Activated B cell treated with CpG ODN at 0.5 μM for 24 hours (primary cell): ENCODE measurements around the gene KLF5. TPM values are rescaled to one million over a fixed set of nuclear protein-coding genes. Genes with fewer than 3 reads are reported as not detected.

Experiments used
- ATAC-seq: fragments of 200-7000 bp; cut with Tn5 transposase; one replicate; pipeline ENCODE4 v1.10.0; 2021; ENCODE audit warnings: low read depth, mild to moderate bottlenecking, moderate library complexity
- CTCF ChIA-PET: fragments of 350-600 bp; sonication (Branson Sonifier 250); formaldehyde crosslinking; loops from one replicate; lab custom pipeline; 2021; ENCODE audit warnings: antibody characterized with exemption; lab: Charles Lee
- POLR2A ChIA-PET: fragments of 350-600 bp; sonication (Branson Sonifier 250); formaldehyde crosslinking; loops from one replicate; lab custom pipeline; 2021; ENCODE audit warnings: antibody characterized with exemption; lab: Charles Lee
- DNase-seq: peaks from one replicate; pipeline ENCODE4 v3.0.0; 2022
- H3K27ac Mint-ChIP-seq: one replicate; pipeline ENCODE4 v1.8.0; 2020; ENCODE audit warnings: mixed read lengths
- H3K27me3 Mint-ChIP-seq: one replicate; pipeline ENCODE4 v1.8.0; 2021; ENCODE audit warnings: mixed read lengths
- H3K36me3 Mint-ChIP-seq: one replicate; pipeline ENCODE4 v1.8.0; 2021; ENCODE audit warnings: low read depth, mixed read lengths
- H3K4me1 Mint-ChIP-seq: one replicate; pipeline ENCODE4 v1.8.0; 2021; ENCODE audit warnings: mixed read lengths
- H3K4me3 Mint-ChIP-seq: one replicate; pipeline ENCODE4 v1.8.0; 2020; ENCODE audit warnings: mild to moderate bottlenecking, mixed read lengths
- H3K9me3 Mint-ChIP-seq: one replicate; pipeline ENCODE4 v1.8.0; 2020; ENCODE audit warnings: mixed read lengths
- CTCF ChIP-seq: fragments of 200-600 bp; IDR thresholded peaks from one replicate; pipeline ENCODE4 v1.8.0; 2022; ENCODE audit warnings: antibody characterized with exemption, mild to moderate bottlenecking
- intact Hi-C: fragments of 100-400 bp; cut with micrococcal nuclease; formaldehyde crosslinking; loops from one replicate; pipeline ENCODE4 v1.15.1; 2024
- total RNA-seq: library from RNA; stranded (reverse); gene quantifications from 2 replicates; pipeline ENCODE4 v1.2.3, GENCODE V29; 2022

KLF5 gene
- total RNA-seq = 0.35 and 0.69 TPM in 2 replicates

GRCh38 chr13:73058736-73059459 is at the start of gene KLF5:
KLF5 (plus strand) TSS chr13:73059005; CDS start chr13:73059328, 323 bp downstream.
- Mint-ChIP-seq H3K36me3 (peaks cover 2% of the 10 kb centered on the region), H3K27me3 (peaks cover 38% of the 10 kb centered on the region), H3K4me3 (peak within 1 kb of the TSS; percentile 91), H3K27ac (peak within 1 kb of the TSS; percentile 54), H3K9me3 (no peaks in the 10 kb centered on the region), H3K4me1 (peaks cover 18% of the 10 kb centered on the region)
- no peak for TF ChIP-seq CTCF
- ChIA-PET CTCF (interaction anchor here (0.6 kb wide), 1 partner anchor 26 kb away, joined by 3 read pairs; no protein-coding TSS in a partner anchor), POLR2A (interaction anchor here (0.5 kb wide), 1 partner anchor 898 kb away, joined by 3 read pairs; no protein-coding TSS in a partner anchor)
- intact Hi-C loops = loop anchor here (1.0 to 5.0 kb wide), 4 partner anchors 277 to 1767 kb away; partner anchors contain the start of genes BORA, MZT1 and PIBF1
- DNase-seq = peak; percentile 93
- peak; percentile 99 for ATAC-seq

- ATAC-seq (no peak), DNase-seq (no peak)
- ChIA-PET CTCF (no interaction called here), POLR2A (no interaction called here)
- no peak for TF ChIP-seq CTCF
- no peak overlapping the region for H3K27ac Mint-ChIP-seq
- intact Hi-C loops = no loop called here
- no peaks in the 10 kb centered on the region for H3K9me3 Mint-ChIP-seq
- H3K36me3 Mint-ChIP-seq = peaks cover 37% of the 10 kb centered on the region
- no peak overlapping the region for H3K4me3 Mint-ChIP-seq
- H3K4me1 Mint-ChIP-seq = no peaks in the 10 kb centered on the region
- no peaks in the 10 kb centered on the region for H3K27me3 Mint-ChIP-seq
Observed at GRCh38 chr13:73011751-73012150, 47.1 kb upstream of the KLF5 start.

GRCh38 chr13:73015805-73016204 is 43.0 kb upstream of the KLF5 start:
- Mint-ChIP-seq H3K4me1 (no peaks in the 10 kb centered on the region), H3K4me3 (no peak overlapping the region), H3K36me3 (peaks cover 37% of the 10 kb centered on the region), H3K9me3 (no peaks in the 10 kb centered on the region), H3K27ac (no peak overlapping the region), H3K27me3 (no peaks in the 10 kb centered on the region)
- no peak for DNase-seq
- ChIA-PET POLR2A (no interaction called here), CTCF (no interaction called here)
- TF ChIP-seq CTCF = no peak
- intact Hi-C loops = no loop called here
- ATAC-seq = no peak

GRCh38 chr13:73018336-73018735 is 40.5 kb upstream of the KLF5 start:
- no peaks in the 10 kb centered on the region for H3K9me3 Mint-ChIP-seq
- DNase-seq = no peak
- no peak for TF ChIP-seq CTCF
- H3K27ac Mint-ChIP-seq = no peak overlapping the region
- intact Hi-C loops = no loop called here
- no peak for ATAC-seq
- peaks cover 29% of the 10 kb centered on the region for H3K36me3 Mint-ChIP-seq
- no peak overlapping the region for H3K4me3 Mint-ChIP-seq
- H3K4me1 Mint-ChIP-seq = no peaks in the 10 kb centered on the region
- no peaks in the 10 kb centered on the region for H3K27me3 Mint-ChIP-seq
- CTCF ChIA-PET = no interaction called here
- POLR2A ChIA-PET = no interaction called here

GRCh38 chr13:73025217-73026012 is 33.4 kb upstream of the KLF5 start:
- ATAC-seq = no peak
- Mint-ChIP-seq H3K27ac (no peak overlapping the region), H3K9me3 (no peaks in the 10 kb centered on the region), H3K27me3 (no peaks in the 10 kb centered on the region), H3K36me3 (peaks cover 3% of the 10 kb centered on the region), H3K4me1 (no peaks in the 10 kb centered on the region), H3K4me3 (no peak overlapping the region)
- CTCF ChIA-PET = no interaction called here
- TF ChIP-seq CTCF = no peak
- DNase-seq = no peak
- POLR2A ChIA-PET = no interaction called here
- intact Hi-C loops = no loop called here
